Astrocyte (in vitro differentiated cells and primary cell): ENCODE data around the gene FBXL14. TPM values are rescaled to one million over a fixed set of nuclear protein-coding genes. Genes with fewer than 3 reads are reported as not detected.

Source experiments
- DNase-seq: peaks from one replicate; pipeline ENCODE4 v3.0.0-alpha.2; 2010; ENCODE audit warnings: low read depth
- FAIRE-seq: peaks from 2 replicates; lab custom pipeline; 2011; peaks lifted over from hg19 to GRCh38; lab: Jason Lieb, UNC
- H2AFZ ChIP-seq: 2 replicates; pipeline ENCODE4 v1.6.0; 2012; ENCODE audit warnings: low read depth, low read length, inconsistent platforms
- H3K27ac ChIP-seq: 2 replicates; pipeline ENCODE4 v1.5.1; 2011; ENCODE audit warnings: low read depth, low read length, inconsistent platforms
- H3K27me3 ChIP-seq: 2 replicates; pipeline ENCODE4 v1.6.0; 2011; ENCODE audit warnings: low read length, inconsistent platforms; ENCODE audit not compliant: insufficient read depth
- H3K36me3 ChIP-seq: 2 replicates; pipeline ENCODE4 v1.5.1; 2011; ENCODE audit warnings: low read length, inconsistent platforms; ENCODE audit not compliant: insufficient read depth
- H3K4me1 ChIP-seq: 2 replicates; pipeline ENCODE4 v1.5.1; 2011; ENCODE audit warnings: low read length, inconsistent platforms; ENCODE audit not compliant: insufficient read depth
- H3K4me2 ChIP-seq: 2 replicates; pipeline ENCODE4 v1.6.0; 2012; ENCODE audit warnings: low read length, inconsistent platforms
- H3K4me3 ChIP-seq: 2 replicates; pipeline ENCODE4 v1.5.1; 2011; ENCODE audit warnings: low read depth, mild to moderate bottlenecking, low read length, inconsistent platforms; ENCODE audit not compliant: insufficient read depth
- H3K79me2 ChIP-seq: 2 replicates; pipeline ENCODE4 v1.6.0; 2012; ENCODE audit warnings: mild to moderate bottlenecking, low read length, inconsistent platforms; ENCODE audit not compliant: insufficient read depth
- H3K9ac ChIP-seq: 2 replicates; pipeline ENCODE4 v1.6.0; 2012; ENCODE audit warnings: mild to moderate bottlenecking, low read length, inconsistent platforms
- H3K9me3 ChIP-seq: 2 replicates; pipeline ENCODE4 v1.5.1; 2012; ENCODE audit warnings: low read depth, mild to moderate bottlenecking, low read length, inconsistent platforms; ENCODE audit not compliant: insufficient read depth
- H4K20me1 ChIP-seq: 2 replicates; pipeline ENCODE4 v1.6.0; 2012; ENCODE audit warnings: low read length, inconsistent platforms; ENCODE audit not compliant: insufficient read depth
- H3K27ac Mint-ChIP-seq: one replicate; pipeline ENCODE4 v1.8.0; 2021; ENCODE audit warnings: mild to moderate bottlenecking, mixed read lengths; ENCODE audit not compliant: unreplicated experiment
- H3K27me3 Mint-ChIP-seq: one replicate; pipeline ENCODE4 v1.8.0; 2021; ENCODE audit warnings: low read depth, mixed read lengths; ENCODE audit not compliant: unreplicated experiment
- H3K36me3 Mint-ChIP-seq: one replicate; pipeline ENCODE4 v1.8.0; 2021; ENCODE audit warnings: low read depth, mixed read lengths; ENCODE audit not compliant: unreplicated experiment
- H3K4me1 Mint-ChIP-seq: one replicate; pipeline ENCODE4 v1.8.0; 2021; ENCODE audit warnings: low read depth, mixed read lengths; ENCODE audit not compliant: unreplicated experiment
- H3K4me3 Mint-ChIP-seq: one replicate; pipeline ENCODE4 v1.8.0; 2021; ENCODE audit warnings: mild to moderate bottlenecking, moderate library complexity, mixed read lengths; ENCODE audit not compliant: unreplicated experiment
- H3K9me3 Mint-ChIP-seq: one replicate; pipeline ENCODE4 v1.8.0; 2021; ENCODE audit warnings: mild to moderate bottlenecking, mixed read lengths; ENCODE audit not compliant: unreplicated experiment
- CTCF ChIP-seq: IDR thresholded peaks from 2 replicates; pipeline ENCODE4 v1.5.1; 2011; ENCODE audit warnings: low read depth, mild to moderate bottlenecking, inconsistent platforms, low read length, moderate library complexity; ENCODE audit not compliant: insufficient read depth
- EZH2 ChIP-seq: IDR thresholded peaks from 2 replicates; pipeline ENCODE4 v1.6.1; 2012; ENCODE audit warnings: mild to moderate bottlenecking, low read length, inconsistent platforms; ENCODE audit not compliant: insufficient read depth
- total RNA-seq: library from RNA; stranded (reverse); gene quantifications from 2 replicates; pipeline ENCODE4 v1.2.1, GENCODE V29; 2021

The FBXL14 gene
- total RNA-seq, 1 donor from 2014 or later: 9.2 TPM

- Mint-ChIP-seq H3K27me3 (no peaks in the 10 kb centered on the region), H3K4me1 (peaks cover 40% of the 10 kb centered on the region), H3K36me3 (peaks cover 5% of the 10 kb centered on the region), H3K9me3 (no peaks in the 10 kb centered on the region), H3K4me3 (no peak overlapping the region), H3K27ac (no peak overlapping the region)
- Histone ChIP-seq H3K9ac (no peak overlapping the region), H3K36me3 (no peaks in the 10 kb centered on the region), H2AFZ (no peak overlapping the region), H3K9me3 (no peaks in the 10 kb centered on the region), H3K27me3 (no peaks in the 10 kb centered on the region), H3K4me3 (no peak overlapping the region), H4K20me1 (peaks cover 37% of the 10 kb centered on the region), H3K4me2 (no peak overlapping the region), H3K4me1 (peaks cover 30% of the 10 kb centered on the region), H3K27ac (no peak overlapping the region), H3K79me2 (peaks cover 67% of the 10 kb centered on the region)
- DNase-seq (no peak), FAIRE-seq (no peak)
- no peak for TF ChIP-seq EZH2
- no peak for TF ChIP-seq CTCF
Measured at GRCh38 chr12:1584326-1584725, 10.1 kb downstream of the FBXL14 start.

GRCh38 chr12:1583421-1584078, 10.8 kb downstream of the FBXL14 start:
- H3K4me3 Mint-ChIP-seq: peak overlapping the region; percentile 40
- peak; percentile 94 for FAIRE-seq

More at GRCh38 chr12:1583421-1584078, 10.8 kb downstream of the FBXL14 start:
- H3K36me3 ChIP-seq: no peaks in the 10 kb centered on the region
- peaks cover 67% of the 10 kb centered on the region for H3K79me2 ChIP-seq
- Mint-ChIP-seq H3K27ac (peak overlapping the region; percentile 37), H3K9me3 (no peaks in the 10 kb centered on the region), H3K27me3 (no peaks in the 10 kb centered on the region), H3K4me1 (peaks cover 36% of the 10 kb centered on the region), H3K36me3 (peaks cover 5% of the 10 kb centered on the region)
- H3K4me3 ChIP-seq: peak overlapping the region; percentile 26
- DNase-seq: peak; percentile 70
- H3K27me3 ChIP-seq: no peaks in the 10 kb centered on the region
- H2AFZ ChIP-seq: no peak overlapping the region
- H3K9me3 ChIP-seq: no peaks in the 10 kb centered on the region
- H3K4me1 ChIP-seq: peaks cover 27% of the 10 kb centered on the region
- H4K20me1 ChIP-seq: peaks cover 32% of the 10 kb centered on the region
- H3K4me2 ChIP-seq: peak overlapping the region; percentile 76
- TF ChIP-seq CTCF: peak; percentile 88
- no peak for TF ChIP-seq EZH2
- H3K9ac ChIP-seq: no peak overlapping the region
- no peak overlapping the region for H3K27ac ChIP-seq
